Measurements from ENCODE around the gene SRP9.
A peak's percentile ranks its signal among the peaks of the same experiment; 100 is the strongest.
"Not testable (repeated sequence)": the region's sequence is repeated elsewhere in the genome, so short reads cannot be mapped to it uniquely, and the experiment has no call there.

Gene SRP9

GRCh38 chr1:225813214-225813964 is 35.8 kb downstream of the SRP9 start:
- Histone ChIP-seq H3K79me2 (ENCODE audit: control insufficient read depth, insufficient read depth, low read length) (peaks cover 57% of the 10 kb centered on the region), H4K5ac (ENCODE audit: low read length) (no peak overlapping the region), H2BK15ac (replicated peaks; ENCODE audit: low read depth) (no peak overlapping the region), H3K4me1 (ENCODE audit: control insufficient read depth, low read depth, low read length) (peaks cover 38% of the 10 kb centered on the region), H3K23ac (ENCODE audit: low read length) (peak overlapping the region; percentile 69), H3K27me3 (ENCODE audit: insufficient read depth, low read length, poor library complexity) (no peaks in the 10 kb centered on the region), H4K8ac (ENCODE audit: low read depth, low read length) (no peak overlapping the region), H3K9ac (ENCODE audit: low read length) (peak overlapping the region; percentile 8), H3K4me2 (ENCODE audit: low read length) (no peak overlapping the region), H3K18ac (ENCODE audit: low read length) (no peak overlapping the region), H2BK5ac (ENCODE audit: low read length) (no peak overlapping the region), H2AK5ac (ENCODE audit: low read length) (no peak overlapping the region), H3K4me3 (ENCODE audit: low read length) (no peak overlapping the region), H3K27ac (ENCODE audit: low read depth, low read length) (no peak overlapping the region), H3K36me3 (ENCODE audit: control insufficient read depth, insufficient read depth, low read length) (no peaks in the 10 kb centered on the region), H3K4ac (ENCODE audit: low read depth, low read length) (no peak overlapping the region), H3K79me1 (ENCODE audit: low read length) (peaks cover 41% of the 10 kb centered on the region), H2BK120ac (ENCODE audit: low read depth, low read length) (no peak overlapping the region), H3K56ac (ENCODE audit: low read length) (peak overlapping the region; percentile 44)
- no CpG with 5 or more reads among the region's 10 CpGs for WGBS (ENCODE audit: extremely low coverage, insufficient coverage, low lambda C conversion rate)
- peak; percentile 57 for DNase-seq

DNA sequence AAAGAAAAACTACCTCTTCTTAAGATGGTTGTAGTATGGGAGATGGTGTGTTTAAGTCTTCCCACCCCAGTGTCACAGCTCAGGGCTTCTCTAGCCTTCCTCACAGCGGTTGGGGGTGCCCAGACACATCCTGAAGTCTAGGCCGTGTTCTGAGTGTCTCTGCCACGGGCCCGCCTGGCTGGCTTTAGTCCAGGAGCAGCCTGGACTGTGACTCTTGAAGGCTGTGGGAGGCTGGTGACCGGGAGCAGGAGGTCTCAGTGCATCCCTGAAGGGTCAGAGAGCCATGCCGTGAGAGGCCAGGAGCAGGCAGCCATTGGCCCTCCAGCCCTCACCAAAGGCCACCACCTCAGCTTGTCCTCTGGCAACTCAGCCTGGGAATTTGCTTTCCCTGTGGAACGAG is 36.8 kb downstream of the SRP9 start:
- no peaks in the 10 kb centered on the region for H3K27me3 ChIP-seq (ENCODE audit: insufficient read depth, low read length, poor library complexity)
- no peak overlapping the region for H3K4ac ChIP-seq (ENCODE audit: low read depth, low read length)
- no peak overlapping the region for H4K8ac ChIP-seq (ENCODE audit: low read depth, low read length)
- H3K36me3 ChIP-seq (ENCODE audit: control insufficient read depth, insufficient read depth, low read length), result no peaks in the 10 kb centered on the region
- H3K9ac ChIP-seq (ENCODE audit: low read length), result no peak overlapping the region
- H3K4me2 ChIP-seq (ENCODE audit: low read length), result no peak overlapping the region
- no peak overlapping the region for H2BK120ac ChIP-seq (ENCODE audit: low read depth, low read length)
- H3K56ac ChIP-seq (ENCODE audit: low read length), result no peak overlapping the region
- no peak overlapping the region for H3K27ac ChIP-seq (ENCODE audit: low read depth, low read length)
- no peak overlapping the region for H3K23ac ChIP-seq (ENCODE audit: low read length)
- no peak overlapping the region for H3K4me3 ChIP-seq (ENCODE audit: low read length)
- H2BK15ac ChIP-seq (replicated peaks; ENCODE audit: low read depth), result no peak overlapping the region
- WGBS (ENCODE audit: extremely low coverage, insufficient coverage, low lambda C conversion rate), result no CpG with 5 or more reads among the region's 7 CpGs
- no peak overlapping the region for H2BK5ac ChIP-seq (ENCODE audit: low read length)
- DNase-seq, result no peak
- no peak overlapping the region for H2AK5ac ChIP-seq (ENCODE audit: low read length)
- H3K4me1 ChIP-seq (ENCODE audit: control insufficient read depth, low read depth, low read length), result peaks cover 40% of the 10 kb centered on the region
- peaks cover 42% of the 10 kb centered on the region for H3K79me1 ChIP-seq (ENCODE audit: low read length)
- H3K79me2 ChIP-seq (ENCODE audit: control insufficient read depth, insufficient read depth, low read length), result peaks cover 61% of the 10 kb centered on the region
- H4K5ac ChIP-seq (ENCODE audit: low read length), result no peak overlapping the region
- H3K18ac ChIP-seq (ENCODE audit: low read length), result no peak overlapping the region

- not testable (repeated sequence) for H3K27ac ChIP-seq (ENCODE audit: low read depth, low read length); H4K5ac ChIP-seq (ENCODE audit: low read length); H3K18ac ChIP-seq (ENCODE audit: low read length); H3K23ac ChIP-seq (ENCODE audit: low read length); H3K4me3 ChIP-seq (ENCODE audit: low read length); H3K36me3 ChIP-seq (ENCODE audit: control insufficient read depth, insufficient read depth, low read length); H4K8ac ChIP-seq (ENCODE audit: low read depth, low read length); H3K4ac ChIP-seq (ENCODE audit: low read depth, low read length); DNase-seq; H2BK5ac ChIP-seq (ENCODE audit: low read length); H3K4me2 ChIP-seq (ENCODE audit: low read length); H2BK120ac ChIP-seq (ENCODE audit: low read depth, low read length); H2BK15ac ChIP-seq (replicated peaks; ENCODE audit: low read depth); H2AK5ac ChIP-seq (ENCODE audit: low read length); H3K27me3 ChIP-seq (ENCODE audit: insufficient read depth, low read length, poor library complexity); H3K9ac ChIP-seq (ENCODE audit: low read length); H3K56ac ChIP-seq (ENCODE audit: low read length)
- H3K79me1 ChIP-seq (ENCODE audit: low read length), result peaks cover 46% of the 10 kb centered on the region
- H3K4me1 ChIP-seq (ENCODE audit: control insufficient read depth, low read depth, low read length), result peaks cover 40% of the 10 kb centered on the region
- peaks cover 66% of the 10 kb centered on the region for H3K79me2 ChIP-seq (ENCODE audit: control insufficient read depth, insufficient read depth, low read length)
- no CpG with 5 or more reads among the region's 7 CpGs for WGBS (ENCODE audit: extremely low coverage, insufficient coverage, low lambda C conversion rate)
Observed at GRCh38 chr1:225815090-225815489, 37.5 kb downstream of the SRP9 start.

- no peaks in the 10 kb centered on the region for H3K27me3 ChIP-seq (ENCODE audit: insufficient read depth, low read length, poor library complexity)
- no peak overlapping the region for H4K8ac ChIP-seq (ENCODE audit: low read depth, low read length)
- DNase-seq, result no peak
Observed at GRCh38 chr1:225815526-225816178, 38.0 kb downstream of the SRP9 start.

DNA sequence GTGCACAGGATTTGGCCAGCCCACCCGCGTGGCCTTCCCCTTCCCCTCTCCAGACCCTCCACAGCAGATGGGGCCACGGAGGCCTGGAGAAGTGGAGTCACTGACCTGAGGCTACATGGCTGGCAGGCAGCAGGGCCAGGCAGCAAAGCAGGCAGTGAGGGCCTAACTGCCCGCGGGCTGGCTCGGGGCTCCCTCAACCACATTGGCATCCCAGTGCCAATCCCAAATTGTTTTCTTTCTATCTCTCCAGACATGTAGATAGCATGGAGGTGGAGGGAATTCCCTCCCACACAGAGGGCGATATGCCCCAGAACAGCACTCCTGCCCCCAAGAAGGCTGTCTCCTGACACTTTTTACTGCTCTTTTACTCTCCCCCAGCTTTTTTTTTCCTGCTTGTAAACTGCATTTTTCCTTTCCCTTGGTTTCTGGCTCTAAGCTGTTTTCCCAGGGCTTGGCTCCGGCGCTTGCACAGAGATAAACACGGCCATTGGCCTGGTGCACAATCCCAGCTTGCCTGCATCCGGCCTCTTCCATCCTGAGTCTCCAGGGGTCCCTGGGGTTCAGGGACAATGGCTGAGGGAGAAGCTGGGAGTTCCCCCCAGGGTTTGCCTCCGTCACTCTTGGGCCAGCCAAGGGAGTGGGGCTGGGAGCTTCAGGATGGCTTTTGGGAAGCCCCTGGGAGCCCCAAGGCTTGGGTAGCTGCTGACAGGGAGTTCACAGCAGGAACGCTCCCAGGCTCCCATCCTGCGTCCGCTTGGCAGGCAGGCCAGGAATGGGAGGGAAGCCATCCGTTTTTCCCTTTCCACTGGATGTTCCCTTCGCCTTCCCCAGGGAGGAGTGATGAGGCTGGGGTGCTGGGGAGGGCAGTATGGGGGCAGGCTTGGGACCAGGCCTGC is 39.3 kb downstream of the SRP9 start:
- H3K4ac ChIP-seq (ENCODE audit: low read depth, low read length), result peak overlapping the region; percentile 46
- peak overlapping the region; percentile 63 for H3K9ac ChIP-seq (ENCODE audit: low read length)
- H2BK120ac ChIP-seq (ENCODE audit: low read depth, low read length), result peak overlapping the region; percentile 9
- no peak overlapping the region for H4K5ac ChIP-seq (ENCODE audit: low read length)
- H3K79me1 ChIP-seq (ENCODE audit: low read length), result peaks cover 46% of the 10 kb centered on the region
- H2BK15ac ChIP-seq (replicated peaks; ENCODE audit: low read depth), result no peak overlapping the region
- DNase-seq, result no peak
- no CpG with 5 or more reads among the region's 17 CpGs for WGBS (ENCODE audit: extremely low coverage, insufficient coverage, low lambda C conversion rate)
- H2AK5ac ChIP-seq (ENCODE audit: low read length), result peak overlapping the region; percentile 72
- no peak overlapping the region for H3K4me3 ChIP-seq (ENCODE audit: low read length)
- no peaks in the 10 kb centered on the region for H3K36me3 ChIP-seq (ENCODE audit: control insufficient read depth, insufficient read depth, low read length)
- peak overlapping the region; percentile 67 for H3K27ac ChIP-seq (ENCODE audit: low read depth, low read length)
- H3K4me2 ChIP-seq (ENCODE audit: low read length), result no peak overlapping the region
- H3K79me2 ChIP-seq (ENCODE audit: control insufficient read depth, insufficient read depth, low read length), result peaks cover 61% of the 10 kb centered on the region
- H3K4me1 ChIP-seq (ENCODE audit: control insufficient read depth, low read depth, low read length), result peaks cover 36% of the 10 kb centered on the region
- no peak overlapping the region for H4K8ac ChIP-seq (ENCODE audit: low read depth, low read length)
- H3K18ac ChIP-seq (ENCODE audit: low read length), result peak overlapping the region; percentile 9
- peak overlapping the region; percentile 57 for H2BK5ac ChIP-seq (ENCODE audit: low read length)
- no peaks in the 10 kb centered on the region for H3K27me3 ChIP-seq (ENCODE audit: insufficient read depth, low read length, poor library complexity)
- peak overlapping the region; percentile 91 for H3K23ac ChIP-seq (ENCODE audit: low read length)
- H3K56ac ChIP-seq (ENCODE audit: low read length), result peak overlapping the region; percentile 92

More at GRCh38 chr1:225815526-225816178, 38.0 kb downstream of the SRP9 start:
- Histone ChIP-seq H3K4me3 (ENCODE audit: low read length) (no peak overlapping the region), H3K23ac (ENCODE audit: low read length) (no peak overlapping the region), H2BK120ac (ENCODE audit: low read depth, low read length) (no peak overlapping the region), H3K27ac (ENCODE audit: low read depth, low read length) (no peak overlapping the region), H3K4me1 (ENCODE audit: control insufficient read depth, low read depth, low read length) (peaks cover 40% of the 10 kb centered on the region), H2AK5ac (ENCODE audit: low read length) (no peak overlapping the region), H2BK5ac (ENCODE audit: low read length) (no peak overlapping the region), H3K4ac (ENCODE audit: low read depth, low read length) (no peak overlapping the region), H3K4me2 (ENCODE audit: low read length) (no peak overlapping the region), H3K79me2 (ENCODE audit: control insufficient read depth, insufficient read depth, low read length) (peaks cover 66% of the 10 kb centered on the region), H3K18ac (ENCODE audit: low read length) (no peak overlapping the region), H3K56ac (ENCODE audit: low read length) (peak overlapping the region; percentile 50), H3K79me1 (ENCODE audit: low read length) (peaks cover 48% of the 10 kb centered on the region), H3K36me3 (ENCODE audit: control insufficient read depth, insufficient read depth, low read length) (no peaks in the 10 kb centered on the region), H4K5ac (ENCODE audit: low read length) (no peak overlapping the region), H3K9ac (ENCODE audit: low read length) (peak overlapping the region; percentile 9), H2BK15ac (replicated peaks; ENCODE audit: low read depth) (no peak overlapping the region)
- WGBS (ENCODE audit: extremely low coverage, insufficient coverage, low lambda C conversion rate), result no CpG with 5 or more reads among the region's 17 CpGs
